IMR-90 (cell line): ENCODE results near the gene LINC00632.

Source experiments
- BHLHE40 ChIP-seq: fragments of 150-350 bp; IDR thresholded peaks from 2 replicates; pipeline ENCODE4 v1.6.1; 2016; ENCODE audit warnings: mild to moderate bottlenecking, low read depth, low read length
- CEBPB ChIP-seq: IDR thresholded peaks from 2 replicates; pipeline ENCODE4 v1.6.1; 2012; ENCODE audit warnings: low read depth, low read length, improper control_type of control experiment
- CHD1 ChIP-seq: IDR thresholded peaks from 2 replicates; pipeline ENCODE4 v1.6.1; 2012; ENCODE audit warnings: low read depth, low read length, improper control_type of control experiment
- CTCF ChIP-seq: conservative IDR thresholded peaks from 2 replicates; pipeline ENCODE4 v1.5.1; 2012; ENCODE audit warnings: mild to moderate bottlenecking, low read depth, low read length, improper control_type of control experiment
- FOS ChIP-seq: fragments of 150-350 bp; IDR thresholded peaks from 2 replicates; pipeline ENCODE4 v1.6.1; 2016; ENCODE audit warnings: low read depth, low read length
- MAFK ChIP-seq: IDR thresholded peaks from 2 replicates; pipeline ENCODE4 v1.6.1; 2012; ENCODE audit warnings: low read depth, low read length, improper control_type of control experiment
- MAZ ChIP-seq: IDR thresholded peaks from 2 replicates; pipeline ENCODE4 v1.6.1; 2012; ENCODE audit warnings: low read depth, mild to moderate bottlenecking, low read length, improper control_type of control experiment, moderate library complexity, borderline replicate concordance
- MXI1 ChIP-seq: IDR thresholded peaks from 2 replicates; pipeline ENCODE4 v1.6.1; 2012; ENCODE audit warnings: low read depth, mild to moderate bottlenecking, low read length, moderate library complexity, borderline replicate concordance
- POLR2A ChIP-seq: IDR thresholded peaks from 2 replicates; pipeline ENCODE4 v1.6.1; 2012; ENCODE audit warnings: mild to moderate bottlenecking, low read depth, low read length
- RAD21 ChIP-seq: IDR thresholded peaks from 2 replicates; pipeline ENCODE4 v1.6.1; 2012; ENCODE audit warnings: low read length, improper control_type of control experiment
- RCOR1 ChIP-seq: IDR thresholded peaks from 2 replicates; pipeline ENCODE4 v1.6.1; 2012; ENCODE audit warnings: mild to moderate bottlenecking, low read length, improper control_type of control experiment; ENCODE audit not compliant: insufficient replicate concordance
- RFX5 ChIP-seq: IDR thresholded peaks from 2 replicates; pipeline ENCODE4 v1.8.0; 2012; ENCODE audit warnings: low read depth, mild to moderate bottlenecking, low read length, moderate library complexity
- SMC3 ChIP-seq: fragments of 150-350 bp; IDR thresholded peaks from 2 replicates; pipeline ENCODE4 v1.6.1; 2016; ENCODE audit warnings: low read depth, mild to moderate bottlenecking, antibody characterized with exemption, low read length, moderate library complexity
- TF ChIP-seq, protein P1 (sequence below): fragments of 150-350 bp; IDR thresholded peaks from 2 replicates; pipeline ENCODE4 v1.6.1; 2017; ENCODE audit warnings: mild to moderate bottlenecking, antibody characterized with exemption, low read length, low read depth

GRCh38 chrX:140815868-140816267 lies 106.3 kb downstream of the LINC00632 start:
- no peak for TF ChIP-seq MXI1
- no peak for TF ChIP-seq RAD21
- no peak for TF ChIP-seq POLR2A
- TF ChIP-seq SMC3 = no peak
- TF ChIP-seq CTCF = no peak
- TF ChIP-seq RCOR1 = no peak
- TF ChIP-seq, protein P1, sequence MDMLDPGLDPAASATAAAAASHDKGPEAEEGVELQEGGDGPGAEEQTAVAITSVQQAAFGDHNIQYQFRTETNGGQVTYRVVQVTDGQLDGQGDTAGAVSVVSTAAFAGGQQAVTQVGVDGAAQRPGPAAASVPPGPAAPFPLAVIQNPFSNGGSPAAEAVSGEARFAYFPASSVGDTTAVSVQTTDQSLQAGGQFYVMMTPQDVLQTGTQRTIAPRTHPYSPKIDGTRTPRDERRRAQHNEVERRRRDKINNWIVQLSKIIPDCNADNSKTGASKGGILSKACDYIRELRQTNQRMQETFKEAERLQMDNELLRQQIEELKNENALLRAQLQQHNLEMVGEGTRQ = no peak
- no peak for TF ChIP-seq FOS
- TF ChIP-seq BHLHE40 = no peak
- no peak for TF ChIP-seq RFX5
- no peak for TF ChIP-seq CEBPB
- TF ChIP-seq CHD1 = no peak
- TF ChIP-seq MAFK = no peak
- TF ChIP-seq MAZ = no peak
